Activated T-cell treated with anti-CD3 and anti-CD28 coated beads, Interleukin-2, amount 50 U/mL, for 48 hours (primary cell): ENCODE measurements around the gene LRRC61.
A peak's percentile ranks its signal among the peaks of the same experiment; 100 is the strongest.
"Not testable (repeated sequence)": the region's sequence is repeated elsewhere in the genome, so short reads cannot be mapped to it uniquely, and the experiment has no call there.

Experiments
- DNase-seq, 2 experiments: peaks; one replicate each; pipeline ENCODE4 v3.0.0-alpha.2; 2020

Gene LRRC61, protein sequence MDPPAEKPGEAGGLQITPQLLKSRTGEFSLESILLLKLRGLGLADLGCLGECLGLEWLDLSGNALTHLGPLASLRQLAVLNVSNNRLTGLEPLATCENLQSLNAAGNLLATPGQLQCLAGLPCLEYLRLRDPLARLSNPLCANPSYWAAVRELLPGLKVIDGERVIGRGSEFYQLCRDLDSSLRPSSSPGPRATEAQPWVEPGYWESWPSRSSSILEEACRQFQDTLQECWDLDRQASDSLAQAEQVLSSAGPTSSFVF

DNA sequence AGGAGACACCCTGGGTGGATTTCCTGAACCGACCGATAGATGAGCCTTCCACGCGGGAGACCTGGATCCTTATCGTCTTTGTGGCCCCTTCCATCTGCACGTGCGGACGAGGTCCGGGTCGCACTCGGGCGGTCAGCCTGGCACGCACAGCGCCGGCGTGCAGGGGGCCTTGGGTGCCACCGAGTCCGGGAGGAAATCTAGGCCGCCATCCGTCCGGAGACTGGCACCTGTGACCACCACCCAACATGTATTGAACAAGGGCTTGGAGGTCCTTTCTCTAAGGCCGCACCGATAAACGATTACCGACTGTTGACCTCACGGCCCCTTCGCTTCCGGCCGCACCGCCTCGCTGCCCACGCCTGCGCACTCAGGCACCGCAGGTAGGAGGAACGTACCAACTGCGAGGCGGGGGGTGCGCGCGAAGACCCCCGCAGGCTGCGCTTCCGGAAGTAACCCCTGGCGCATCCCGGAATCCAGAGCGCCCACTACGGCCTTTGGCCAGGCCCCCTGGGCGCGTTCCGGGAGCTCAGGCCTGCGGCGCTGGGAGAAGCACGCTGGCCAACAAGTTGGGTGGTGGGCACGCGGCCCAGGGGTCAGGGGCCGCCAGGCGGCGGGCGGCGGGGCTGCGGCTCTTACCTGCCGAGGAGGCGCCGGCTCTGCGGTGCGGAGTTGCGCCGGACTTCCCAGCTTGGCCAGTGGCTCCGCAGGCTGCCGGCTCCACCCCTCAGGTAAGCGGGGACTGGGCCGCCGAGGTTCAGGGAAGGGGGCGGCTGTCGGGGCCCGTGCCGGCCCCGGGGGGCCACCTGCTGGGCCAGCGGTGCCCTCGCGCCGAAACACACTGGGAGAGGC lies at the start of gene LRRC61, which contains the start of gene ACTR3C:
LRRC61 (plus strand) TSS at position 523 of the 849 bp plus-strand sequence. CDS start 13,507 bp downstream, outside the sequence.
ACTR3C (minus strand) TSS at position 713 of the 849 bp plus-strand sequence. CDS start 28,249 bp downstream, outside the sequence.
- DNase-seq = peak; percentile 76 to 81

DNA sequence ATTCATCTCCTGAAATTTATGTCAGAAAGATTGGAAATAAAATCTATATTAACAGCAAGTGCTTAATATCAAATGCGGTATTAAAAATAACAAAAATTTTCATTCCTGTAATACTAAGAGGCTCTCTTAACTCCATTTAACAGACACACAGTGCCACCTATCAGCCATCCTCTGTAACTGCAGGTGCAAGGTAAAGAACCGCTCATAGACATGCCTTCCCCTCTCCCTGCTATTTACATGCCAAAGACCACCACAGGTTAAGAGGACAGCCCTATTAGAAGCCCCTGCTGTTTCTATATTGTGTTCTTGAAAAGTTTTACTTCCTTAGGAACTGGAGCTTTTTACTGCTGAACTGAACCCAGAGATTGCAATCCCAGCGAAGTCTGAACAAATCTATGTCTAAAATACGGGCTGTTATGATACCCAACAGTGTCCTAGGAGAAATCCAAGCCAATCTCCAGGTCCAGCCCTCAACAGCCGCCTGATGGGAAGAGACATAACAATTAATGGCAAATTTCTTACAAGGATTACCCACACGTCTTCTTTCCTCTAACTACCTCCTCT lies 46.9 kb upstream of the LRRC61 start:
- DNase-seq = peak; percentile 38 to 43

DNA sequence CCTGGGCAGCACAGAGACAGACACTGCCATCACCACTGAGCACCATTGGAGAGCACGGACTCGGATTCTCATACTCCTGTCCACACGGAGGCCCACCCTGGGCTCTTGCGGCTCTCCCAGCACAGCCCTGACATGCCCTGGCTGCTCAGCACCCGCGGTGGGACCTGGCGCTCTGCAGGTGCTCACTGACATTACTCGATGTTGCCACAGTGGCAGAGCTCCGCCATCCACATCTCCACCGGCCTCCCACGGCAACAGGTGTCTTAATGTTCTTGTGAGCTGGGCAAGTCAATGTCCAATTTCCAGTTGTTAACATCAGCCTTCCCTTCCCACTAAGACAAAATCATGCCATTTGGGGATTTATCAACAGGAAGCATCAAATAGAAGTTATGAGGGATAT lies 44.8 kb upstream of the LRRC61 start:
- not testable (repeated sequence) for DNase-seq

DNA sequence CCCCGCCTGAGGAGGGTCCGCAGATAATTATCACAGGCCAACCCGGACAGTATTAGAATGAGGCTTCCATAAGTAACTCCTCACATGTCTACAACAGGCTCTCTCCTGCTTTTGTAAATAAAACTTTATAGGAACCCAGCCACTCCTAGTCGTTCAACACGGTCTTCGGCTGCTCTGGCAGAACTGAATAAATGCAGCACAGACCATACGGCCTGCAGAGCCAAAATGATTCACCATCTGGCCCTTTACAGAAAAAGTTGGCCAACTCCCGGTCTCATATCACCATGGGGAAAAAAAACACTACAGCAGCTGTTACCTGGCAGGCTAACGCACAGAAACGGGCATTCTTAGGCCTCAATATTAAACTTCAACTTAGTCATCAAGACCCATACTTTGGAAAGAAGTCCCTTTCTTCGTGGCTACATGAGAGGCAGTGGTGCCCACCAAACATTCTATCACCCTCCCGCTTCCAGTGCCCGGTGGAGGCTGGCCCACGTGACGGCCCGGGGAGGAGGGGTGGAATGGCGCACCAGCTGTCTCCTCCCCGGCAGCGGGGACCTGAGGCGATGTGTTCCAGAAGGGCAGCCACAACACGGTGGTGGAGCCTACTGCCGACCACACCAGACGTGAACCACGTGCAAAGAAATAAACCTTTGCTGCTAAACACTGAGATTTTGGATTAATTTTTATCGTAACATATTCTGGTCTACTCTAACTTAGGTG lies 41.3 kb upstream of the LRRC61 start:
- not testable (repeated sequence) for DNase-seq

DNA sequence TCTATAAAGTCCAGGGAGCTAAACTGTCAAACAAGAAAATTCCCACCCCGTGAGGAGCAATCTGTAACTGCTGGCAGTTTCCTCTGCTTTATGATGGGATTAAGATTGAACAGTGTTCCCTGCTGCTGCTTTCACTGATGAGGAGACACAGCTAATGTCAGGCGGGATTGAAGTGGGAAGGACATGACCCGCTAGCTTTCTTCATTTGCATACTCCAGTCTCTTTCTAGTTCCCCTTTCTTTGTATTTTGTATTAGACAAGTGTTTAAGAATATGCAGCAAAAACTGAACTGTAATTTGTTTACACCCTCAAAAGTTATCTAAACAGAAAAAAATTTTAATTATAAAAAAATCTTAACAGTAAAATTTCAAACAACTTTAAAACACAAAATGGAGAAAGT lies 40.0 kb upstream of the LRRC61 start:
- not testable (repeated sequence) for DNase-seq

DNA sequence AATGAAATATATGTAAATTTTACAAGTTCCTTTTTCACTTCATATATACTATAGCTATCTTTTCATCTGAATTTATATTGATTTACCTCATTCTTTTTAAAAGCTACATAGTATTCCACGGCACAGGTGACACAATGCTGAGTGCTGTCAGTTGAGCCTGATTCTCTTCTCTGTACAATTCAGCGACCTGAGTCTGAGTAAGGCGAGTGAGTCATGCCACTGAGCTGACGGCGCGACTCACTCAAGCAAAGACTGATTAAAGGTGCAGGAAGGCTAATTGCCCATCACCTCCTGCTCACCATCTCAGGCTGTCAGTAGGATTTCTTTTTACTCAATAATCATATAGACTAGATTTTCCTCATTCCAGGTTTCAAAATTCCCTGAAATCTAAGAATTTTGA lies 39.5 kb upstream of the LRRC61 start:
- not testable (repeated sequence) for DNase-seq

DNA sequence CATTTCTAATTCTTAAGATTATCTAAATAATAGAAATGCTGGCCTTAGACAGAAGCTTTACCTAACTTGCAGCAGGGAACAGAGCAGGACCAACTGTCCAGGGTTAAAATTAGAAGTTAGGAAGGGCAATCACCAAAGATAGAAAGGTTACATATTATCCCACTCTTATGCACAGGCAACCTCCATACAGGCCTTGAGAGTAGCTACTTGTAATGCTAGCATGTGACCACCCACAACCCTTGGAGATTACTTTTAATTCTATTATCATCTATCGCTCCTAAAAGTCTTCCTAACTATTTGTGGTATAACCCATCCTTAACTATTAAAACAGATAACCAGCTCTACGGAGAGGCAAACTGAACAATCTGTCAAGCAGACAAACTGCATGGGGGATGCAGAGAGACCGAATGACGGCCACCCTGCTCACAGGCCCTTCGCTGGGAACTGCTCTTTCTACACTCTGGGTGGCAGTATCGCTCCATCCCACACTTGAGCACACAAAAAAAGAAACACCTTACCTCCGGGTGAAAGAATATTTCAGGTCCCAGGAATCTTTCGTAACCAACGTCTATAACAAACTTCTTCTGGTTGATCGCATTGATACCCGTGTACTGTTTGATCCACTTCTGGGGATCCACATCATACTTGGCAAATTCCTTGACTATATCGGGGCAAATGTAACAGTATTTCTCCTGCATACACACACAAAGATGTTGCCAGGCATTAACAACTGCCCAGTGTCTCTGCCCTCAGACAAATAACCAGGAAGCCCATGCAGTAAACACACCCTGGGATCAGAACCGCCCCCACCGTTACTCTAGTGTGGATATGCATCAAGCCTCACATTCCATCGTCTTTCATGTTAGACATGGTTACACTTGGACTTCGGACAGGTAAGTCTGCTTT lies 37.1 kb upstream of the LRRC61 start:
- peak; percentile 47 to 49 for DNase-seq

DNA sequence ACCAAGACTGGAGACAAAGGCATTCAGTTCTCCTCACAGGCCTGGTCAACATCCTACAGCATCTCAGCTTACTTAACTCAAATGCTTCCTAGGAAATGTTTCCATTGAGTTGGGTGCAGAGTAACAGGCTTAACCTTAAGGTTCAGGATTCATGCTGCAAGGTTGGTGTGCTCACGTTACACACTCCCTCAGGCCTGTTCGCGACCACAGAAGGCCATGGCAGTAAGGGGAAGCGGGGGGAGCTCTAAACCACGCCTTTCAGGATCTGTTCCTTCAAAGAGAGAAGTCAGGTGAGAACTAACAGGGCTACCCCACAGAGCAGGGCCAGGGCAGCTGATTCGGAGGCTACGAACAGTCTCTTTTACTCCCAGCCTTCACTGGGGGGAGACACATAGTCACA lies 35.3 kb upstream of the LRRC61 start:
- DNase-seq = not testable (repeated sequence)

DNA sequence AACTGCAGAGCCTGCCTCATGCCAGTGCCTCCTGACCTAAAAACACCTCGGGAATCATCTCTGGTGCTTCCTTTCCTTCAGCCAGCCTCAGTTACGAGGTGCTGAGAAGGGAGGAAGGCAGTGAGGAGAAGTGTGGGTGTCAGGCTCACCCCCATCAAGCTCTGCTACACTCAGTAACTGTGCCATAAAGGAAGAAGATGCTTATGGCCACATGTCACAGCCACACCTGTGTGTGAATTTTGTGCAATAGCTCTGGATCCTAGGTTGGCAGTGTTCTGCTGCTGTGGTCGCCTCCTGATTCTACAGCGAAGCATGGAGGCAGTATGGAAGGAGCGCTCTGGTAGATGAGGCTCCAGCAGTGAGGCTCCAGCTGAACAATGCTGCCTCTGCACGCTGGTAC lies 34.3 kb upstream of the LRRC61 start:
- DNase-seq = not testable (repeated sequence)

DNA sequence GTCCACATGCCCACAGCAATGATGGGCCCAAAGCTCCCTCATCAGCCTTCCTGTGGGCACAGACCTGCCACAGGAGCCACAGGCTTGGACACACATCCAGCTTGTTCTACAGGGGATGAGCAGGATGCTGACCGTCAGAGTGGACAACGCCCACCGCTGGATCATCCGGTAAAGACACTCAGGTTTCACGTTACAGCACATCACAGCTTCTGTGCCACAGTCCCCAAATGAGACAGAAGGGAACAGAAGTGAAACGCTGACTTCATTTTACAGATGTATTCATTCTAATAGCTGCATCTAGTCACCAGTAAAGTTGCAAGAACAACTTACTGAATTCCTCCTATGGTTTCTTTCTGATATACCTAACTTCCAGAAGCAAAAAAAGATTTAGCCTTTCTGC lies 32.8 kb upstream of the LRRC61 start:
- DNase-seq = not testable (repeated sequence)

DNA sequence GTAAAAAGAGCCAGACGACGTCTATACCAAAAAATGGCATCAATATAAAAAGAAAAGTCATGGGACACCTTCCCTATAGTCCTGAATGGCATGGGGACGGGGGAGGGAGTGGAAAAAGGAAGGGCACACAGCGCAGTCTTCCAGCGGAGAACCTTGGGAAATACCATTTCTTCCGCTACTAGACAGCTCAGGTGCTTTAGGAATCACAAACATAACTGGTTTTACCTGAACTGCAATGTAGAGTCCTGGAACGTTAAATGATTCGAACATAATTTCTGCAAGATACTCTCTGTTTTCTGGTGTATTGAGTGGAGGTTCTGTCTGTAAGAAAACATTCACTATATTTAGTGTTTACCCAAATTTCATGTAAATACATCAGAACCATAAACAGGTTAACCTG lies 28.1 kb upstream of the LRRC61 start:
- not testable (repeated sequence) for DNase-seq

DNA sequence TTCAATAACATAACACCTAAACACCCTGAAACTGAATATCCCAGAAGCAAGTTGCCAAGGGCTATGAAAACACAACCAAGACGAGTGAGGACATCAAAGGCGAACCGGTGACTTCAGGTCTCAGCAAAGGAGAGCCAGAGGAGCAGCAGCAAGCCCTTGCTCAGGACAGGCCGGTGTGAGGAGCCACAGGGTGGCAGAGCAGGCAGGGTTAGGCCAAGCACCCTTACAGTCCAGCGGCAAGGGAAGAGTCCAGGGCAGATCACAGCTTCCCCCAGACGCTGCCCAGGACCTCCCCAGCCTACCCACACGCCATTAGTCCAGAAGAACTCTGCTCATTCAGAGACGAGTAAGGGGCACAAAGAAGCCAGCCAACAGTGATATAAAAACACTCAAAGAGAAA lies 27.5 kb upstream of the LRRC61 start:
- DNase-seq = not testable (repeated sequence)

DNA sequence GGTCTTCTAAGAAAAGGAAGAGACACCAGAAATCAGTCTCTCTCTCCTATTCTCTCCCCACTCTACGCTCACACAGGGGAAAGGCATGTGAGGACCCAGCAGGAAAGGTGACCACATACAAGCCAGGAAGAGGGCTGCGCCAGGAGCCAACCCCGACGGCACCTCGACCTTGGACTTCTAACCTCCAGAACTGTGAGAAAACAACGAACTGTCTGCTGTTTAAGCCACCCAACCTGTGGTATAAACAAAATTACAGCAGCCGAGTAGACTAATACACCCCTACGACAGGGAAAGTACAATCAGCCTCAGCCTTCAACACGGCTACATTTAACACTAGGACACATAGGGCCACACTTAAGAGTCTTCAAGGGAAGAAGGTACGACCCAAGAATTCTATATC lies 26.4 kb upstream of the LRRC61 start:
- not testable (repeated sequence) for DNase-seq

DNA sequence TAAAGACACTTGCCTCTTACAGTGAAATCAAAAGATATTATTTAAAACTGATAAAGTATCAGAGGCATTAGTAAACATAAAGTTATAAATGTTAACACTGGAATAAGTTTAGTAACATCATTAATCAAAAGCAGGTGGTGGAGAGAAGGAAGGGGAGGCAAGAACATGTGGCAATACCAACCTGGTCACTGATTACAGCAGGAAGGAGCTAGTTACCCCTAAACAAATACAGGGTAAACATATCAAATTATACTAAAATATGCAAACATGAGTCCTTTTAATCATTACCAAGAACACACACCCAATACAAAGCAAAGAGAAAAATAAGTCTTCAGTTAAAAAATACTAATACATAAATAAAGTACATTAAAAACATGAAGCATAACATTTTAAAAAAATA lies 25.2 kb upstream of the LRRC61 start:
- DNase-seq = not testable (repeated sequence)

DNA sequence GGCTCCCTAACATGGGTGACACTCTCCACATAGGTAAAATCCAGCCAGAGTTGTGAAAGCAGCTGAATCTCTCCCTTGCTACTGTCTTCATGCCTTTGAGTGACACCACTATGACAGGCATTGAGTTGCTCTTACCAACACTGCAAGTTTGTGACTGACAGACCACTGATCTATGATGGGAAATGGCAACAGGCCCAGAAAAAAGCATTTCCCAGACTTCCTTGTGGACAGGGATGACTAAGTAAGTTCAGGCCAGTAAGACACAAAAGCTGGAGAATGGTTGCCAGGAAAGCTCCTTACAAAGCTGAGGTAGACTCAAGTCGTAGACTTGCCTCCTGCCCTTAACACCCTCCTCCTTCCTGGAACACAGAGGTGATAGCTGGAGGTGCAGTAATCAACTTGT lies 20.2 kb upstream of the LRRC61 start:
- not testable (repeated sequence) for DNase-seq

DNA sequence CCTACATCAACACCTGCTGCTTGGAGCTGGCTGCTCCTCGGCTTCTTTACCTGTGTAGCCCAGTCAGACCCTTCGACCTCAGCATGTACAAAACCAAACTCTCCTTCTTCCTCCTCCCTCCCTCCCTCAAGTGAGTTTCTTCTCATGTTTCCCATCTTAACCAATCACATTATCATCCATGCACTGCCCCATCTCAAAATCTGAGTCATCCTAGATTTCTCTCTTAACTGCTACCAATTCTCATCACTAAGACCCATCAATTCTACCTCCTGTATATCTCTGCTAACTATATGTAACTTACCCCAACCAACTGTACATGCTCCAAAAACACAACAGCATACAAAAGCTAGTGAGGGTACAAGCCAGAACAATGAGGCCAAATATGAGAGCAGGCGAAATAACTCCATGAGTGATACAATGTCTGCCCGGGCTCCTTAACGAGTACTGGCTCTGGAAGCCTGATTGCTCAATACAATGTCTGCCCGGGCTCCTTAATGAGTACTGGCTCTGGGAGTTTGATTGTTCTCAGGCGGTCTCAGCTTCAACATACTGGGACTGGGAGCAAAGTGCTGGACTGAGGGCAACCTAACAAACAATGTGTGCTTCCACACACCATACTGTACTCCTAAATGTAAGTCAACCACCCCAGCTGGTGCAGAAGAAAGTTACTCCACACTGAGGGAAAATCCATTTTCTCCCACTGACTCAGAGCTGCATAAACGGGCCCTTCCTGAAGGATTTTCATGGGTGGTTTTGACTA lies 18.5 kb upstream of the LRRC61 start:
- not testable (repeated sequence) for DNase-seq

DNA sequence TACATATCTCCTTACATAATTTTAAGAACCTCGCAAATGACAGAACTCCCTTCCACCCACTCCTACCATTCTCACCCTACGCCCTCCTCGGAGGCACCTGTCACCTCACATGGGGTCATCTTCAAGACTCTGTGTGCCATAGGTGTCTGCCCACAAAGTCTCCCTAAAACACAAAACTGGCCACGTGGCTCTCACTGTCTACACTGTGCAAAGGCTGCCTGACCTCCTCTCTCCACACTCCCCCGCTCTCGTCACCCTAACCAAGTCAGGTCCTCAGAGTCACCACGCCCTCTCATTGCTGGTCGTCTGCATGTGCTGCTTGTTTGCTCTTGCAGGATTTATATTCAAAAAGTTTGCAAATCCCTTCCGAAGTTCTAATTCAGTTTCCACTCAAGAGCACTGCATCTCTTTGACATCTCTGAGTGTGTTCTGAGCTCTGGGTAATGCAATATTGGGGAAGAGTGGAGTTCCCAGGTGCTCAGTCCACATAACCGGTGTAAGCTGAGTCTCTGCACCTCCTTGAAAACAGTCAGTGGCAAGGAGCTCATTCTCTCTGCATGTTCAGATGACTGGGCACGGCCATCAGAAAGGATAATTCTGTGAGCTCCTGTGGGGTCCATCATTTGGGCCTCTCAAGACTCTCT lies 17.8 kb upstream of the LRRC61 start:
- DNase-seq = not testable (repeated sequence)

DNA sequence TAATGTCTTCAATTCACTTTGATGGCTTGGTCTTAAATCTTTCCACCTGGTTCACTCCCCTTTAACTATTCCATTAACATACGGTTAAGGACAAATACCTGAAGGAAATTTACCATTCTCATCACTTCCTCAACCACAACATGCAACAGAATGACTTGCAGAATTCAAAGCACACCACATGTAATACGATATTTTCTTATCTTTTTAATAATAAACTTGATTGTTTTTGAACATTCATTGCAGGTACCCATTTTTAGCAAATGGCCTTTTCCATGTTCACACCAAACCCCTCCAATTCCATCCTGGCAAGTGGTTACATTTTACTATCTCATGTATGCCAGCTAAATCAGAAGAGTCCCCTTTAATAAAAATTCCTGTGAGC lies 17.3 kb upstream of the LRRC61 start:
- DNase-seq = not testable (repeated sequence)

DNA sequence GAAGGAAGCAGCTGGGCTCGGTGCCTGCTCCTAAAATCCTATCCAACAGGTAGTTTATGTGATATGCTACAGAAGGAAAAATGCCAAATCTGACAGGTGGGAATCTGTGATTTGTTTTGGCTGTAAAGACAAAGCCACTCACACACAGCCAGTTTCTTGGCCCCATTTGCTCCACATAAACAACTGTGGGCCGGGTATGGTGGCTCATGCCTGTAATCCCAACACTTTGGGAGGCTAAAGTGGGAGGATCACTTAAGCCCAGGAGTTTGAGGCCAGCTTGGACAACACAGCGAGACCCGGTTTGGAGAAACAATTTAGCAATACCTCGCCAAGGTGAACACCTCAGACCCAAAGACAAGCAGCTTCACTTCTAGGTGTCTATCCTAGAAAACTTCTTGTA lies 16.8 kb upstream of the LRRC61 start:
- not testable (repeated sequence) for DNase-seq

DNA sequence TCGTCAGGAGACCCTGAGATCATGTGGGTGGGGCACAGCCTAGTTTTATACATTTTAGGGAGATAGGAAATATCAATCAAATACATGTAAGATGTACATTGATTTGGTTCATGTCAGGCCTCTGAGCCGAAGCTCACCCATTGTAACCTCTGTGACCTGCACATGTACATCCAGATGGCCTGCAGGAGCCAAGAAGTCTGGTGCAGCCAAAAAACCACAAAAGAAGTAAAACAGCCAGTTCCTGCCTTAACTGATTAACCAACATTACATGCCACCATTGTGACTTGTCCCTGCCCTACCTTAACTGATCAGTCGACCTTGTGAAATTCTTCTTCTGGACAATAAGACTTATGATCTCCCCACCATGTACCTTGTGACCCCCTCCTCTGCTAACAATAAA lies 16.0 kb upstream of the LRRC61 start:
- no peak for DNase-seq
